GM21360 (cell line): Measurements from ENCODE around the gene PRKCE.

Experiments
- ATAC-seq: cut with Tn5 transposase; IDR thresholded peaks from one replicate; pipeline ENCODE4 v1.9.1; 2021; ENCODE audit warnings: mild to moderate bottlenecking, moderate library complexity; ENCODE audit not compliant: unreplicated experiment

PRKCE gene

GRCh38 chr2:46062637-46063412 is 411.4 kb downstream of the PRKCE start:
- ATAC-seq = no peak

GRCh38 chr2:46064396-46064795 is 412.9 kb downstream of the PRKCE start:
- no peak for ATAC-seq

GRCh38 chr2:46065152-46065551 is 413.7 kb downstream of the PRKCE start:
- no peak for ATAC-seq

GRCh38 chr2:46066116-46066515 is 414.6 kb downstream of the PRKCE start:
- no peak for ATAC-seq

- ATAC-seq = no peak
Measured at GRCh38 chr2:46066601-46067000, 415.1 kb downstream of the PRKCE start.

GRCh38 chr2:46067062-46067461 is 415.6 kb downstream of the PRKCE start:
- no peak for ATAC-seq

- ATAC-seq = no peak
Measured at GRCh38 chr2:46067501-46068305, 416.2 kb downstream of the PRKCE start.

- no peak for ATAC-seq
Measured at GRCh38 chr2:46068636-46069035, 417.2 kb downstream of the PRKCE start.

- no peak for ATAC-seq
Measured at GRCh38 chr2:46071074-46071473, 419.6 kb downstream of the PRKCE start.

GRCh38 chr2:46072101-46072820 is 420.8 kb downstream of the PRKCE start:
- ATAC-seq = no peak

- no peak for ATAC-seq
Measured at GRCh38 chr2:46073540-46074046, 422.1 kb downstream of the PRKCE start.

- ATAC-seq = no peak
Measured at GRCh38 chr2:46074501-46074900, 423.0 kb downstream of the PRKCE start.

- no peak for ATAC-seq
Measured at GRCh38 chr2:46075848-46076247, 424.4 kb downstream of the PRKCE start.

GRCh38 chr2:46076251-46076650 is 424.8 kb downstream of the PRKCE start:
- ATAC-seq = no peak

GRCh38 chr2:46076875-46077274 is 425.4 kb downstream of the PRKCE start:
- no peak for ATAC-seq

GRCh38 chr2:46077522-46078107 is 426.1 kb downstream of the PRKCE start:
- no peak for ATAC-seq

GRCh38 chr2:46079985-46080560 is 428.6 kb downstream of the PRKCE start:
- ATAC-seq = no peak

- ATAC-seq = no peak
Measured at GRCh38 chr2:46082531-46083485, 431.3 kb downstream of the PRKCE start.

GRCh38 chr2:46086578-46087070 is 435.1 kb downstream of the PRKCE start:
- no peak for ATAC-seq
